Panc1 (cell line): Measurements from ENCODE around the gene BYSL.

Experiments used
- POLR2AphosphoS5 ChIP-seq: IDR thresholded peaks from 2 replicates; pipeline ENCODE4 v1.6.1; 2012; ENCODE audit warnings: mild to moderate bottlenecking, low read depth, low read length, moderate library complexity
- REST ChIP-seq, 2 experiments: IDR thresholded peaks; 2 replicates each; pipeline ENCODE4 v1.6.1; 2011 to 2012; ENCODE audit warnings: low read depth in 2 of 2, control low read depth in 1 of 2, low read length in 1 of 2, mild to moderate bottlenecking in 1 of 2, moderate library complexity in 1 of 2; ENCODE audit not compliant: insufficient read depth in 1 of 2
- TCF7L2 ChIP-seq: IDR thresholded peaks from 2 replicates; pipeline ENCODE4 v1.6.1; 2011; ENCODE audit warnings: mild to moderate bottlenecking, low read depth, low read length, inconsistent platforms
- TF ChIP-seq, protein P1 (sequence below): fragments of 450-650 bp; IDR thresholded peaks from 2 replicates; pipeline ENCODE4 v1.5.1; 2017; ENCODE audit warnings: mild to moderate bottlenecking

GRCh38 chr6:41895300-41896233 lies 25.7 kb upstream of the BYSL start, which contains the start of gene USP49:
- TF ChIP-seq POLR2AphosphoS5 (peak; percentile 68), REST (IDR thresholded peaks at IDR 0.05; ENCODE audit: insufficient read depth in 1 of 2, low read depth in 2 of 2, low read length in 1 of 2) (no peak), TCF7L2 (peak; percentile 83)
- TF ChIP-seq, protein P1, sequence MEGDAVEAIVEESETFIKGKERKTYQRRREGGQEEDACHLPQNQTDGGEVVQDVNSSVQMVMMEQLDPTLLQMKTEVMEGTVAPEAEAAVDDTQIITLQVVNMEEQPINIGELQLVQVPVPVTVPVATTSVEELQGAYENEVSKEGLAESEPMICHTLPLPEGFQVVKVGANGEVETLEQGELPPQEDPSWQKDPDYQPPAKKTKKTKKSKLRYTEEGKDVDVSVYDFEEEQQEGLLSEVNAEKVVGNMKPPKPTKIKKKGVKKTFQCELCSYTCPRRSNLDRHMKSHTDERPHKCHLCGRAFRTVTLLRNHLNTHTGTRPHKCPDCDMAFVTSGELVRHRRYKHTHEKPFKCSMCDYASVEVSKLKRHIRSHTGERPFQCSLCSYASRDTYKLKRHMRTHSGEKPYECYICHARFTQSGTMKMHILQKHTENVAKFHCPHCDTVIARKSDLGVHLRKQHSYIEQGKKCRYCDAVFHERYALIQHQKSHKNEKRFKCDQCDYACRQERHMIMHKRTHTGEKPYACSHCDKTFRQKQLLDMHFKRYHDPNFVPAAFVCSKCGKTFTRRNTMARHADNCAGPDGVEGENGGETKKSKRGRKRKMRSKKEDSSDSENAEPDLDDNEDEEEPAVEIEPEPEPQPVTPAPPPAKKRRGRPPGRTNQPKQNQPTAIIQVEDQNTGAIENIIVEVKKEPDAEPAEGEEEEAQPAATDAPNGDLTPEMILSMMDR, result no peak
